Kidney (tissue), 14 donors: ENCODE results near the gene SPNS2. TPM values are rescaled to one million over a fixed set of nuclear protein-coding genes. Genes with fewer than 3 reads are reported as not detected.

Experiments
- DNase-seq, 5 donors: peaks; one replicate each; pipeline ENCODE4 v3.0.0-alpha.2; 2013 to 2020
- FAIRE-seq: peaks from 2 replicates; lab custom pipeline; 2012; peaks lifted over from hg19 to GRCh38; lab: Jason Lieb, UNC
- H3K27ac ChIP-seq, 2 donors: one replicate each; pipeline ENCODE4 v1.7.0; 2013; ENCODE audit warnings: low read depth in 2 of 2, low read length in 2 of 2, inconsistent platforms in 1 of 2
- H3K27me3 ChIP-seq: one replicate; pipeline ENCODE4 v1.7.1; 2013; ENCODE audit warnings: low read length, inconsistent platforms; ENCODE audit not compliant: control insufficient read depth, insufficient read depth
- H3K36me3 ChIP-seq, 3 donors: one replicate each; pipeline versions ENCODE4 v1.7.0 to v1.7.1; 2013; ENCODE audit warnings: low read length in 3 of 3, control low read depth in 1 of 3, inconsistent platforms in 1 of 3; ENCODE audit not compliant: insufficient read depth in 3 of 3, control insufficient read depth in 2 of 3
- H3K4me1 ChIP-seq, 3 donors: one replicate each; pipeline versions ENCODE4 v1.7.0 to v1.7.1; 2013; ENCODE audit warnings: low read length in 3 of 3, inconsistent platforms in 1 of 3, low read depth in 1 of 3; ENCODE audit not compliant: control insufficient read depth in 2 of 3, insufficient read depth in 2 of 3
- H3K4me3 ChIP-seq, 3 donors: one replicate each; pipeline versions ENCODE4 v1.7.0 to v1.8.1; 2013; ENCODE audit warnings: low read length in 3 of 3, control low read depth in 1 of 3, inconsistent platforms in 1 of 3
- H3K9ac ChIP-seq, 3 donors: one replicate each; pipeline versions ENCODE4 v1.7.0 to v1.7.1; 2013; ENCODE audit warnings: low read length in 3 of 3, control low read depth in 1 of 3, inconsistent platforms in 1 of 3
- H3K9me3 ChIP-seq, 3 donors: one replicate each; pipeline versions ENCODE4 v1.7.0 to v1.7.1; 2013; ENCODE audit warnings: low read length in 3 of 3, control low read depth in 1 of 3, inconsistent platforms in 1 of 3; ENCODE audit not compliant: control insufficient read depth in 2 of 3, insufficient read depth in 1 of 3
- intact Hi-C: fragments of 100-400 bp; cut with DNase I; formaldehyde crosslinking; loops from one replicate; pipeline ENCODE4 v1.11.1; 2022
- polyA plus RNA-seq: library from polyadenylated mRNA; stranded (reverse); fragments of 350-450 nt; fragmentation: Illumina TruSeq; extraction: RNeasy Lipid Tissue Mini Kit (QIAGEN cat#74804); gene quantifications from one replicate; pipeline ENCODE4 v1.2.3, GENCODE V29; 2014; ENCODE audit warnings: low read depth, low replicate concordance; ENCODE audit not compliant: insufficient read depth
- total RNA-seq: library from RNA; stranded (reverse); fragmentation: NEBNext Ultra II Directional; extraction: Animal tissue kit (Norgen Biotek cat#: 25700); gene quantifications from one replicate; pipeline ENCODE4 v1.2.1, GENCODE V29; 2021
- TF ChIP-seq, protein P1 (sequence below): IDR thresholded peaks from 3 replicates; pipeline ENCODE4 v1.5.1; 2012; ENCODE audit warnings: mild to moderate bottlenecking, moderate library complexity, borderline replicate concordance; ENCODE audit not compliant: insufficient read depth; ENCODE audit errors: extremely low read depth
- donor health status: control.
- donor health status: control.
- donor health status: control.
- donor health status: control.
- donor health status: control.
- donor health status: DM: yes; HTN: yes; CAD: no.
- donor health status: Normal renal cell carcinoma (clear cell type).

Gene SPNS2
- total and polyA plus RNA-seq, 2 donors from 2014 or later: 60.5 to 75.1 TPM

GRCh38 chr17:4548721-4549531 lies 50.2 kb downstream of the SPNS2 start:
- no peak overlapping the region for H3K27ac ChIP-seq
- H3K4me3 ChIP-seq: no peak overlapping the region
- no peaks in the 10 kb centered on the region for H3K27me3 ChIP-seq
- TF ChIP-seq, protein P1, sequence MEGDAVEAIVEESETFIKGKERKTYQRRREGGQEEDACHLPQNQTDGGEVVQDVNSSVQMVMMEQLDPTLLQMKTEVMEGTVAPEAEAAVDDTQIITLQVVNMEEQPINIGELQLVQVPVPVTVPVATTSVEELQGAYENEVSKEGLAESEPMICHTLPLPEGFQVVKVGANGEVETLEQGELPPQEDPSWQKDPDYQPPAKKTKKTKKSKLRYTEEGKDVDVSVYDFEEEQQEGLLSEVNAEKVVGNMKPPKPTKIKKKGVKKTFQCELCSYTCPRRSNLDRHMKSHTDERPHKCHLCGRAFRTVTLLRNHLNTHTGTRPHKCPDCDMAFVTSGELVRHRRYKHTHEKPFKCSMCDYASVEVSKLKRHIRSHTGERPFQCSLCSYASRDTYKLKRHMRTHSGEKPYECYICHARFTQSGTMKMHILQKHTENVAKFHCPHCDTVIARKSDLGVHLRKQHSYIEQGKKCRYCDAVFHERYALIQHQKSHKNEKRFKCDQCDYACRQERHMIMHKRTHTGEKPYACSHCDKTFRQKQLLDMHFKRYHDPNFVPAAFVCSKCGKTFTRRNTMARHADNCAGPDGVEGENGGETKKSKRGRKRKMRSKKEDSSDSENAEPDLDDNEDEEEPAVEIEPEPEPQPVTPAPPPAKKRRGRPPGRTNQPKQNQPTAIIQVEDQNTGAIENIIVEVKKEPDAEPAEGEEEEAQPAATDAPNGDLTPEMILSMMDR: no peak
- H3K9me3 ChIP-seq: no peaks in the 10 kb centered on the region
- DNase-seq: peak in 1 of 5 donors; percentile 59
- no peak overlapping the region for H3K9ac ChIP-seq
- intact Hi-C loops: no loop called here
- H3K4me1 ChIP-seq: no peaks in the 10 kb centered on the region
- peaks cover 0 to 27% (median 13%) of the 10 kb centered on the region in 3 donors for H3K36me3 ChIP-seq
- FAIRE-seq: no peak

GRCh38 chr17:4549781-4550533 lies 51.3 kb downstream of the SPNS2 start:
- H3K4me1 ChIP-seq: peaks cover 0 to 9% (median 0%) of the 10 kb centered on the region in 3 donors
- TF ChIP-seq, protein P1: no peak

DNA sequence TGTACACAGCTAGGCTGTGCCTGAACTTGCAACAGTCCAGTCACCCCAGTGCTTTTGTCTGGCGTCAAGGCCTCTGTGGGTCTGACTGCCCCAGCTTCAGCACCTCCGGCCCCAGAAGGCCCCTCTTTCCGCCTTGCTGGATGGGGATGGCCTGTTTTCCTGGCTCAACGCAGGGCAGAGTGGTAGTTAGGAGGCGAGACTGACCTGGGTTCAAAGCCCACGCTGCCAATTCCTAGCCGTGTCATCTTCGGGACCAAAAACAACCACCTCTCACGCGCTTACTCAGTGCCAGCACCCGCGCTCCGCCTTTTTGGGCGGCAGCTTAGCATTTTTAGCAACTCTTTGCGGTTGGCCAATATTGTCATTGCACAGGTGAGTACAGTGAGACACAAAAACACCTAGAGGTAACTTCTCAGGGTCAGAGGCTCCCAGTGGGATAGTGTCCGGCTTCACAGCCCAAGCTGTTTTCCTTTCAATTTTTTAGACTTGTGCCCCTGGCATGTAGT lies 51.9 kb downstream of the SPNS2 start:
- no peak for FAIRE-seq
- intact Hi-C loops: no loop called here

More at GRCh38 chr17:4549781-4550533, 51.3 kb downstream of the SPNS2 start:
- DNase-seq: peak in 1 of 5 donors; percentile 70
- Histone ChIP-seq H3K4me3 (no peak overlapping the region), H3K27ac (no peak overlapping the region), H3K27me3 (no peaks in the 10 kb centered on the region), H3K9ac (no peak overlapping the region), H3K9me3 (no peaks in the 10 kb centered on the region), H3K36me3 (peaks cover 0 to 27% (median 13%) of the 10 kb centered on the region in 3 donors)
- intact Hi-C loops: no loop called here
- FAIRE-seq: no peak

More for the DNA sequence above, 51.9 kb downstream of the SPNS2 start:
- H3K9ac ChIP-seq: no peak overlapping the region
- H3K9me3 ChIP-seq: no peaks in the 10 kb centered on the region
- H3K36me3 ChIP-seq: peaks cover 0 to 27% (median 13%) of the 10 kb centered on the region in 3 donors
- no peak overlapping the region for H3K27ac ChIP-seq
- H3K27me3 ChIP-seq: no peaks in the 10 kb centered on the region
- TF ChIP-seq, protein P1: no peak
- peaks cover 0 to 9% (median 2%) of the 10 kb centered on the region in 3 donors for H3K4me1 ChIP-seq
- no peak overlapping the region for H3K4me3 ChIP-seq
- DNase-seq: no peak
